ENCODE measurements around the gene BCAN. TPM values are rescaled to one million over a fixed set of nuclear protein-coding genes. Genes with fewer than 3 reads are reported as not detected.

The BCAN gene
- total and polyA plus RNA-seq, 2 of the 8 experiments (the other 6 are each of a cell fraction or from before 2014, with no cell fraction given), result 4.5 to 24.0 TPM

DNA sequence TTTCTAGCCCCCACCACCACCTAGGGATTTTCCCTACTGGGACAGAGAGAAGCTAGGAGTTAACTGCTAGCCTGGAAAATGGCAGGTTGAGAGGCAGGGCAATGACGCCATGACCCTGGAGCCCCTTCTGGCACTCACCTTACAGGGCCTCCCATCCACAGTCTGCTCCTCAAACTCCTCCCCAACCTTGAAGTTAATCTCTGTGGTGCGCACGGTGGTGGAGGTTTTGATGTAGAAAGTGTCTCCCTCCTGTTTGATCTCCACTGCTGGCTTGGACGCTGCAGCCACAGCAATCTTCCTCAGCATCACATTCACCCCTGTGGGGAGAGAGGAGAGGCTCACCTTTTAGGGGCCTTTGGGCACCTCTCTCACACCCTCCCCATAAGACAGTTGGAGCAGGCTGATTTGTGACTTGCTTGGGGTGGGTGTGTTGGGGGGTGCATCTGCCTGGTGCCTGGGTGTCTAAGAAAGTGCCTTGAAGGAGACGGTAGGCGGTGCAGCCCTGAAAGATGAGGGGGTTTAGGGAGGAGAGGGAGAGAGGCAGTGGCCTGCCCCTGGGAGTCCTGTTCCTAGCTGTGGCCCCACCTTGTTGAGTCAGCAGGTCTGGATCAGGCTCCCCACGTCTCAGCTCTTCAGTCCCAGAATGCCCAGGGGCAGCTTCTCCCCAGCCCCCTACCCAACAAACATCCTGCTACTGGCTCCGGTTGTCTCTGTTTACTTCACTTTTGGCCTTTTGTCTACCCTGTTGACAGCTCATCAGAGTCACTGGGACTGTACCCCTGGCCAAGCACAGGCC lies 59.0 kb downstream of the BCAN start:
- Histone ChIP-seq H3K18ac (ENCODE audit: extremely low read depth, low read length) (no peak overlapping the region), H3K14ac (ENCODE audit: insufficient read length) (no peak overlapping the region), H3K79me1 (ENCODE audit: low read depth, low read length) (peaks cover 4% of the 10 kb centered on the region; the same call in 1 of the 2 replicates), H3K27ac (ENCODE audit: low read depth, low read length) (no peak overlapping the region), H3K4me3 (ENCODE audit: extremely low read depth in 1 of 4, insufficient read depth in 2 of 4, low read depth in 3 of 4, low read length in 4 of 4) (no peak overlapping the region), H3K56ac (replicated peaks; ENCODE audit: insufficient read length, low read depth, low read length) (no peak overlapping the region), H2BK12ac (ENCODE audit: low read depth, low read length) (no peak overlapping the region), H3K4me2 (ENCODE audit: insufficient read depth in 1 of 2, low read depth in 2 of 2, low read length in 2 of 2) (no peak overlapping the region), H3K23ac (ENCODE audit: insufficient read length) (no peak overlapping the region), H2BK120ac (replicated peaks; ENCODE audit: low read depth, low read length) (no peak overlapping the region), H2BK15ac (ENCODE audit: low read length) (no peak overlapping the region), H3K9me3 (ENCODE audit: insufficient read depth in 2 of 2, low read depth in 1 of 2, low read length in 1 of 2) (no peaks in the 10 kb centered on the region), H2AFZ (ENCODE audit: low read length) (no peak overlapping the region), H2BK5ac (ENCODE audit: low read depth, low read length) (no peak overlapping the region), H4K91ac (replicated peaks; ENCODE audit: insufficient read length, low read length) (no peak overlapping the region), H3K79me2 (ENCODE audit: control insufficient read depth in 1 of 2, insufficient read depth in 2 of 2, low read length in 2 of 2) (peaks cover 7 to 24% of the 10 kb centered on the region in 2 experiments; a peak in 2 of 4 replicates), H4K8ac (ENCODE audit: extremely low read depth, insufficient read depth, low read length) (no peak overlapping the region), H3K36me3 (ENCODE audit: control insufficient read depth in 2 of 4, insufficient read depth in 4 of 4, low read length in 3 of 4) (peaks cover 14 to 44% (median 26%) of the 10 kb centered on the region in 4 experiments), H4K5ac (ENCODE audit: insufficient read length, low read depth, low read length) (no peak overlapping the region), H3K9ac (replicated peaks in 1 of 4; ENCODE audit: extremely low read depth in 1 of 4, low read depth in 3 of 4, low read length in 3 of 4) (no peak overlapping the region; a peak in 1 of 7 replicates), H4K20me1 (replicated peaks in 1 of 2; ENCODE audit: control insufficient read depth in 1 of 2, insufficient read depth in 2 of 2, low read length in 2 of 2) (peaks cover 6 to 14% of the 10 kb centered on the region in 2 experiments), H2BK20ac (ENCODE audit: low read length) (no peak overlapping the region), H3K4ac (replicated peaks; ENCODE audit: insufficient read length, low read depth, low read length) (no peak overlapping the region), H3K27me3 (replicated peaks in 1 of 4; ENCODE audit: control insufficient read depth in 3 of 4, extremely low read depth in 1 of 4, insufficient read depth in 3 of 4, low read length in 3 of 4) (peaks cover 0 to 19% (median 8%) of the 10 kb centered on the region in 4 experiments; a peak in 4 of 7 replicates), H3K4me1 (replicated peaks in 1 of 4; ENCODE audit: control insufficient read depth in 3 of 4, insufficient read depth in 4 of 4, low read length in 3 of 4) (peaks cover 8 to 20% (median 13%) of the 10 kb centered on the region in 4 experiments), H3K23me2 (ENCODE audit: low read depth, low read length) (peaks cover 17% of the 10 kb centered on the region; the same call in 1 of the 2 replicates), H2AK5ac (ENCODE audit: low read depth, low read length) (no peak overlapping the region)
- WGBS, 2 experiments (ENCODE audit: extremely low coverage in 1 of 2, insufficient coverage in 1 of 2, insufficient read length in 1 of 2, insufficient replicate concordance in 2 of 2, low coverage in 1 of 2, low lambda C conversion rate in 2 of 2, missing lambda C conversion rate in 1 of 2), result 90% methylated on average over 7 of the region's 8 CpGs; no CpG with 5 or more reads in 1 of the 2 experiments
- no peak for TF ChIP-seq JUN (IDR thresholded peaks at IDR 0.05; ENCODE audit: low read depth, low read length)
- no peak for TF ChIP-seq POLR2AphosphoS5 (IDR thresholded peaks at IDR 0.05; ENCODE audit: low read depth, low read length)
- no peak for TF ChIP-seq TCF12 (IDR thresholded peaks at IDR 0.05; ENCODE audit: low read depth, low read length)
- no peak for TF ChIP-seq CEBPB (IDR thresholded peaks at IDR 0.05; ENCODE audit: low read depth, low read length)
- TF ChIP-seq PHF8 (conservative IDR thresholded peaks at IDR 0.05; ENCODE audit: low read depth, low read length), result no peak
- no peak for TF ChIP-seq BACH1 (IDR thresholded peaks at IDR 0.05; ENCODE audit: low read length)
- TF ChIP-seq POU5F1 (IDR thresholded peaks at IDR 0.05; ENCODE audit: low read depth, low read length), result no peak
- TF ChIP-seq BRCA1 (IDR thresholded peaks at IDR 0.05; ENCODE audit: low read depth, low read length), result no peak
- TF ChIP-seq RAD21 (IDR thresholded peaks at IDR 0.05 in 1 of 2, conservative IDR thresholded peaks at IDR 0.05 in 1 of 2; ENCODE audit: low read depth in 2 of 2, low read length in 2 of 2), result no peak
- no peak for TF ChIP-seq CHD1 (IDR thresholded peaks at IDR 0.05; ENCODE audit: low read depth, low read length)
- ChIA-PET POLR2A (ENCODE audit: partially characterized antibody) (interaction anchor here (0.7 to 16.9 kb wide), 6 partner anchors 8 to 27 kb away, joined by 3 to 530 read pairs (median 9); partner anchors contain the start of genes ISG20L2, METTL25B and NES), CTCF (ENCODE audit: partially characterized antibody) (interaction anchor here (0.7 to 66.0 kb wide), 5 partner anchors 4 to 1671 kb away, joined by 3 to 4284 read pairs (median 4); partner anchors contain the start of genes CRABP2, ISG20L2, METTL25B and NES)
- no peak for FAIRE-seq
- DNase-seq (ENCODE audit: low read depth in 1 of 2, low spot score in 2 of 2), result no peak

Measured in H1 (cell line).